ENCODE measurements around the gene CSNK1G3.
A peak's percentile ranks its signal among the peaks of the same experiment; 100 is the strongest.

Gene CSNK1G3

GRCh38 chr5:123639244-123639643, 127.3 kb downstream of the CSNK1G3 start:
- Histone ChIP-seq H3K9me3 (ENCODE audit: severe bottlenecking) (no peaks in the 10 kb centered on the region), H3K27ac (ENCODE audit: poor library complexity, severe bottlenecking) (no peak overlapping the region), H3K36me3 (ENCODE audit: low read depth) (no peaks in the 10 kb centered on the region), H3K4me1 (ENCODE audit: insufficient read depth, poor library complexity, severe bottlenecking) (no peaks in the 10 kb centered on the region), H3K4me3 (ENCODE audit: severe bottlenecking) (no peak overlapping the region), H3K27me3 (ENCODE audit: insufficient read depth, poor library complexity, severe bottlenecking) (peaks cover 8% of the 10 kb centered on the region)
- no peak for ATAC-seq (ENCODE audit: low read depth)
- DNase-seq (ENCODE audit: low spot score), result no peak
- no peak for TF ChIP-seq CTCF (IDR thresholded peaks at IDR 0.05; ENCODE audit: poor library complexity, severe bottlenecking)

GRCh38 chr5:123645024-123645603, 133.1 kb downstream of the CSNK1G3 start:
- H3K9me3 ChIP-seq (ENCODE audit: severe bottlenecking), result no peaks in the 10 kb centered on the region
- no peak for TF ChIP-seq CTCF (IDR thresholded peaks at IDR 0.05; ENCODE audit: poor library complexity, severe bottlenecking)
- no peak for ATAC-seq (ENCODE audit: low read depth)
- no peaks in the 10 kb centered on the region for H3K36me3 ChIP-seq (ENCODE audit: low read depth)
- H3K27ac ChIP-seq (ENCODE audit: poor library complexity, severe bottlenecking), result no peak overlapping the region
- peaks cover 3% of the 10 kb centered on the region for H3K4me1 ChIP-seq (ENCODE audit: insufficient read depth, poor library complexity, severe bottlenecking)
- H3K27me3 ChIP-seq (ENCODE audit: insufficient read depth, poor library complexity, severe bottlenecking), result peaks cover 8% of the 10 kb centered on the region
- DNase-seq (ENCODE audit: low spot score), result no peak
- H3K4me3 ChIP-seq (ENCODE audit: severe bottlenecking), result no peak overlapping the region

- no peak for DNase-seq (ENCODE audit: low spot score)
- H3K4me1 ChIP-seq (ENCODE audit: insufficient read depth, poor library complexity, severe bottlenecking), result peaks cover 3% of the 10 kb centered on the region
- H3K27me3 ChIP-seq (ENCODE audit: insufficient read depth, poor library complexity, severe bottlenecking), result peaks cover 8% of the 10 kb centered on the region
- H3K4me3 ChIP-seq (ENCODE audit: severe bottlenecking), result no peak overlapping the region
- ATAC-seq (ENCODE audit: low read depth), result no peak
- H3K9me3 ChIP-seq (ENCODE audit: severe bottlenecking), result no peaks in the 10 kb centered on the region
- H3K36me3 ChIP-seq (ENCODE audit: low read depth), result no peaks in the 10 kb centered on the region
- no peak overlapping the region for H3K27ac ChIP-seq (ENCODE audit: poor library complexity, severe bottlenecking)
- TF ChIP-seq CTCF (IDR thresholded peaks at IDR 0.05; ENCODE audit: poor library complexity, severe bottlenecking), result no peak
Observed at GRCh38 chr5:123647066-123647465, 135.1 kb downstream of the CSNK1G3 start.

- H3K9me3 ChIP-seq (ENCODE audit: severe bottlenecking), result no peaks in the 10 kb centered on the region
- H3K27ac ChIP-seq (ENCODE audit: poor library complexity, severe bottlenecking), result no peak overlapping the region
- no peak for TF ChIP-seq CTCF (IDR thresholded peaks at IDR 0.05; ENCODE audit: poor library complexity, severe bottlenecking)
- no peak for DNase-seq (ENCODE audit: low spot score)
- H3K36me3 ChIP-seq (ENCODE audit: low read depth), result no peaks in the 10 kb centered on the region
- H3K4me1 ChIP-seq (ENCODE audit: insufficient read depth, poor library complexity, severe bottlenecking), result no peaks in the 10 kb centered on the region
- peaks cover 2% of the 10 kb centered on the region for H3K27me3 ChIP-seq (ENCODE audit: insufficient read depth, poor library complexity, severe bottlenecking)
- no peak overlapping the region for H3K4me3 ChIP-seq (ENCODE audit: severe bottlenecking)
- peak; percentile 41; the same call in 2 of the 3 replicates for ATAC-seq (ENCODE audit: low read depth)
Observed at GRCh38 chr5:123651234-123651633, 139.3 kb downstream of the CSNK1G3 start.

GRCh38 chr5:123659011-123659410, 147.0 kb downstream of the CSNK1G3 start:
- no peak for TF ChIP-seq CTCF (IDR thresholded peaks at IDR 0.05; ENCODE audit: poor library complexity, severe bottlenecking)
- H3K4me3 ChIP-seq (ENCODE audit: severe bottlenecking), result no peak overlapping the region
- no peaks in the 10 kb centered on the region for H3K4me1 ChIP-seq (ENCODE audit: insufficient read depth, poor library complexity, severe bottlenecking)
- no peak for ATAC-seq (ENCODE audit: low read depth)
- no peaks in the 10 kb centered on the region for H3K9me3 ChIP-seq (ENCODE audit: severe bottlenecking)
- H3K27me3 ChIP-seq (ENCODE audit: insufficient read depth, poor library complexity, severe bottlenecking), result no peaks in the 10 kb centered on the region
- H3K36me3 ChIP-seq (ENCODE audit: low read depth), result no peaks in the 10 kb centered on the region
- DNase-seq (ENCODE audit: low spot score), result no peak
- no peak overlapping the region for H3K27ac ChIP-seq (ENCODE audit: poor library complexity, severe bottlenecking)

All from RWPE2 (cell line).